Stomach (tissue), 9 donors: ENCODE results near the gene CDH16. TPM values are rescaled to one million over a fixed set of nuclear protein-coding genes. Genes with fewer than 3 reads are reported as not detected.

ENCODE experiments used
- DNase-seq, 2 donors: peaks; one replicate each; pipeline versions ENCODE4 v3.0.0 to v3.0.0-alpha.2; 2013 to 2019
- H3K27ac ChIP-seq, 5 donors: fragments of 200-600 bp in 4 of 5; sonication (generic) in 4 of 5; one replicate each; pipeline ENCODE4 v1.5.1; 2013 to 2019; ENCODE audit warnings: mild to moderate bottlenecking in 1 of 5, moderate library complexity in 1 of 5
- H3K27me3 ChIP-seq, 3 donors: fragments of 200-600 bp; sonication (generic); one replicate each; pipeline ENCODE4 v1.5.1; 2017 to 2019; ENCODE audit warnings: mixed run types in 1 of 3
- H3K36me3 ChIP-seq, 4 donors: fragments of 200-600 bp; sonication (generic); 1 replicate in 3 of 4; 2 replicates in 1 of 4; pipeline ENCODE4 v1.5.1; 2016 to 2019
- H3K4me1 ChIP-seq, 4 donors: fragments of 200-600 bp; sonication (generic); one replicate each; pipeline ENCODE4 v1.5.1; 2016 to 2019
- H3K4me3 ChIP-seq, 4 donors: fragments of 200-600 bp; sonication (generic) in 3 of 4; one replicate each; pipeline ENCODE4 v1.5.1; 2016 to 2019; ENCODE audit warnings: mild to moderate bottlenecking in 1 of 4
- H3K9me3 ChIP-seq, 4 donors: fragments of 200-600 bp; sonication (generic); one replicate each; pipeline ENCODE4 v1.5.1; 2016 to 2019
- EP300 ChIP-seq: sonication (generic); formaldehyde crosslinking; IDR thresholded peaks from one replicate; pipeline ENCODE4 v1.6.1; 2017; ENCODE audit warnings: antibody characterized with exemption
- POLR2A ChIP-seq, 4 donors: fragments of 450-650 bp; IDR thresholded peaks; one replicate each; pipeline ENCODE4 v1.6.1; 2016; ENCODE audit warnings: antibody characterized with exemption in 4 of 4, control low read depth in 2 of 4, mild to moderate bottlenecking in 1 of 4, moderate library complexity in 1 of 4
- POLR2AphosphoS5 ChIP-seq, 3 donors: sonication (generic); formaldehyde crosslinking; IDR thresholded peaks; one replicate each; pipeline ENCODE4 v1.6.1; 2016; ENCODE audit warnings: antibody characterized with exemption in 3 of 3
- WGBS, 5 donors: extraction: QIAGEN DNeasy Blood & Tissue Kit in 3 of 5; methylation state at CpG; one replicate each; pipeline versions ENCODE4 v1.1.5 to v1.1.7; 2013 to 2018; 5-methylcytosine and 5-hydroxymethylcytosine counted together
- intact Hi-C: fragments of 100-400 bp; cut with DNase I; formaldehyde crosslinking; loops from one replicate; pipeline ENCODE4 v1.15.1; 2023; ENCODE audit warnings: low total_unique reads
- polyA plus RNA-seq, 3 donors: library from polyadenylated mRNA; stranded (reverse); fragments of 200-250 nt; gene quantifications; one replicate each; pipeline ENCODE4 v1.2.3, GENCODE V29; 2013
- total RNA-seq, 5 donors: library from RNA; depleted of rRNA; stranded (reverse); fragments of >200 nt; gene quantifications; one replicate each; pipeline versions ENCODE4 v1.1.0 to v1.2.3, GENCODE V29; 2014 to 2016
- TF ChIP-seq, protein P1 (sequence below), 7 experiments: fragments of 450-650 bp in 4 of 7; fragments of 200-600 bp in 3 of 7; sonication (generic) in 3 of 7; IDR thresholded peaks; one replicate each; pipeline ENCODE4 v1.5.1; 2016 to 2019; ENCODE audit warnings: antibody characterized with exemption in 7 of 7, control low read depth in 2 of 7, mild to moderate bottlenecking in 1 of 7
- donor health status: healthy with polysubstance abuse.
- donor health status: Bipolar disorder and iron deficiency.
- donor health status: healthy.

The CDH16 gene
- total and polyA plus RNA-seq, 8 donors, result 0.14 to 2.3 (median 1.1) TPM; not detected in 5

DNA sequence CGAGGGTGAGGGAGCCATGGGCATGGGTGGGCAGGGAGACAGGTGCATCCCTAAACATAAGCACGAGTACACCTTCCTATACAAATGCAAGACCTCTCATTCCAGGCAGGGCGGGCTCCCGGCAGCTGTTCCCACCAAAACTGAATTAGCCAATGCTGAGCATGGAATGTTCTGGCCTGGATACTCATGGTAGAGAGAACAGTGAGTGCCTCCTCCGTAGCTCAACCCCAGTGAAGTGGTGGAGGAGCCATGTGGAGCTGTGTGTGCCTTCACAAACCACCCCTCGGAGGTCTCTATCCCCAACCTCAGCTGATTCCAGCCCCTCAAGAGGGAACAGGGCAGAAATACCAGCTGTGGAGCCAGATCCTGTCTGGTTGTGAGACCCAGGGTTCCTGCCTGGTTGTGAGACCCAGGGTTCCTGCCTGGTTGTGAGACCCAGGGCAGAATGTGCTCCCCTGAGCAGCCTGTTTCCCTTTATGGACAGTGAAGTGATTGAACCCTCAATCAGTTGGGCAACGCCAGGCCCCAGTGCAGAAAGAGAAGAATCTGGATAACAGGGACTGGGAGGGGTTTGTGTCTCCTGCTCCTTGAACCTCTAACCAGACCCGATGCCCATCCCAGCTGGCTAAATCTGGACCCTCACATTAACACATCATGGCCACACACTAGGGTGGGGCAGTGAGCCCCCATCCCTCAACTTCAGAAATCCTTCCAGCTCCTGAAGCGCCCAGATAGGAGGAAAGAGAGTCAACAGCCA is 2.4 kb upstream of the CDH16 start:
- no peak for DNase-seq
- Histone ChIP-seq H3K4me1 (peaks cover 13 to 70% (median 43%) of the 10 kb centered on the region in 4 donors), H3K4me3 (no peak overlapping the region), H3K27me3 (peaks cover 0 to 49% (median 24%) of the 10 kb centered on the region in 3 donors), H3K9me3 (no peaks in the 10 kb centered on the region), H3K27ac (peak overlapping the region in 2 of 5 donors; percentile 2 to 51), H3K36me3 (peaks cover 0 to 8% (median 0%) of the 10 kb centered on the region in 4 donors)
- TF ChIP-seq POLR2AphosphoS5 (IDR thresholded peaks at IDR 0.05) (no peak), POLR2A (IDR thresholded peaks at IDR 0.05) (no peak), EP300 (no peak)
- TF ChIP-seq, protein P1, sequence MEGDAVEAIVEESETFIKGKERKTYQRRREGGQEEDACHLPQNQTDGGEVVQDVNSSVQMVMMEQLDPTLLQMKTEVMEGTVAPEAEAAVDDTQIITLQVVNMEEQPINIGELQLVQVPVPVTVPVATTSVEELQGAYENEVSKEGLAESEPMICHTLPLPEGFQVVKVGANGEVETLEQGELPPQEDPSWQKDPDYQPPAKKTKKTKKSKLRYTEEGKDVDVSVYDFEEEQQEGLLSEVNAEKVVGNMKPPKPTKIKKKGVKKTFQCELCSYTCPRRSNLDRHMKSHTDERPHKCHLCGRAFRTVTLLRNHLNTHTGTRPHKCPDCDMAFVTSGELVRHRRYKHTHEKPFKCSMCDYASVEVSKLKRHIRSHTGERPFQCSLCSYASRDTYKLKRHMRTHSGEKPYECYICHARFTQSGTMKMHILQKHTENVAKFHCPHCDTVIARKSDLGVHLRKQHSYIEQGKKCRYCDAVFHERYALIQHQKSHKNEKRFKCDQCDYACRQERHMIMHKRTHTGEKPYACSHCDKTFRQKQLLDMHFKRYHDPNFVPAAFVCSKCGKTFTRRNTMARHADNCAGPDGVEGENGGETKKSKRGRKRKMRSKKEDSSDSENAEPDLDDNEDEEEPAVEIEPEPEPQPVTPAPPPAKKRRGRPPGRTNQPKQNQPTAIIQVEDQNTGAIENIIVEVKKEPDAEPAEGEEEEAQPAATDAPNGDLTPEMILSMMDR (IDR thresholded peaks at IDR 0.05), result no peak
- 59 to 77% (median 77%) methylated on average over 8 to 9 of the region's 9 CpGs for WGBS, 5 donors
- intact Hi-C loops, result no loop called here

DNA sequence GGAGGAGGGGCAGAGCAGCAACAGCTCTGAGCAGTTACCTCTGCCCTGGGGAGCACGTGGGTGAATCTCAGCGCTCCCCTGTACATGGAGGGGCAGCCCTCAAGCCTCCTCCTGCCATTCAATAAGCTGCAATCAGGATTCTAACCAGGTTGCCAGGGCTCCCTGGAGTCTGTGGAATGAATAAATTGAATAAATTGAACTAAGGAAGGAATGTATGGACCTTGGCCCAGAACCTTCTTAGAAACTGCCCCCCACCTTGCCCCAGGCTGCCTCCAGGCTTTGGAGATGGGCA is 1.6 kb upstream of the CDH16 start:
- 42 to 83% (median 67%) methylated on average over 2 of the region's 2 CpGs for WGBS, 5 donors
- intact Hi-C loops, result no loop called here
- Histone ChIP-seq H3K9me3 (no peaks in the 10 kb centered on the region), H3K4me1 (peaks cover 6 to 61% (median 34%) of the 10 kb centered on the region in 4 donors), H3K27me3 (peaks cover 0 to 41% (median 16%) of the 10 kb centered on the region in 3 donors), H3K4me3 (no peak overlapping the region), H3K36me3 (peaks cover 0 to 8% (median 0%) of the 10 kb centered on the region in 4 donors), H3K27ac (no peak overlapping the region)
- no peak for TF ChIP-seq EP300
- no peak for TF ChIP-seq POLR2AphosphoS5 (IDR thresholded peaks at IDR 0.05)
- TF ChIP-seq, protein P1 (IDR thresholded peaks at IDR 0.05), result no peak
- no peak for TF ChIP-seq POLR2A (IDR thresholded peaks at IDR 0.05)
- no peak for DNase-seq

DNA sequence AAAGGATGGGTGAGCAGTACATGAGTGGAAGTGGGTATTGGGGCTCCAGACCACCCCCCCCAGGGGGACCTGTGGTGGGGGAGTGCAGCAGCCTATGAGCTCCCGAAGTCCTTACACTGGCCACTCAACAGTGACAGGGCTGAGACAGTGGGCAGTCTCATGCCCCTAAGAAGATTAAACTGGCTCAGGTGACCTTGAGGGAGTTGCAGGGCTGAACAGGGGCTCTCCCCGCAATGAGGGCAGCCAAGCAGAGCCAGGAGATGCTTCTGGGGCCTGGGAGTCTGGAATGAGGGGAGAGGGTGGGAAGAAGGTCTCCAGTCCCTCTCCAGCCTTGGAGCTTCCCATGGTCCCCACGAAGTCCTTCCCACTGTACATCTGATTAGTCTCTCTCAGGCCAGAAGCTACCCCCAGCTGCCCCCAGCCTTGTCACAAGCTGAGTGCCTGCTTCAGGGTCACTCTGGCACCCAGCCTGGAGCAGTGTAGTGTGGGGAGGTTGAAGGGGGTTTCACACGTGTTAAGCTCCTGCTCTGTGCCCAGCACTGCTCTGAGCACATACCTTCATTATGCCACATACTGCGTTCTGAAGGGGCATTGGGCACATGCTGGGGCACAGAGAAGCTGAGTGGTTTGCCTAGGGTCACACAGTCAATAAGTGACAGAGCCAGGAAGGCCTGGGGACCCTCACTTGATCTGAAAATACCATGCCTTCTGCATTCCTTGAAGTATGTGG is 1.0 kb upstream of the CDH16 start:
- Histone ChIP-seq H3K9me3 (no peaks in the 10 kb centered on the region), H3K4me3 (no peak overlapping the region), H3K36me3 (peaks cover 0 to 8% (median 0%) of the 10 kb centered on the region in 4 donors), H3K27ac (no peak overlapping the region), H3K4me1 (peaks cover 1 to 56% (median 29%) of the 10 kb centered on the region in 4 donors), H3K27me3 (peaks cover 0 to 35% (median 11%) of the 10 kb centered on the region in 3 donors)
- TF ChIP-seq POLR2A (IDR thresholded peaks at IDR 0.05), result no peak
- TF ChIP-seq, protein P1 (IDR thresholded peaks at IDR 0.05), result no peak
- no peak for TF ChIP-seq EP300
- DNase-seq, result no peak
- WGBS, 5 donors, result 69 to 83% (median 77%) methylated on average over 3 to 5 of the region's 5 CpGs
- intact Hi-C loops, result no loop called here

DNA sequence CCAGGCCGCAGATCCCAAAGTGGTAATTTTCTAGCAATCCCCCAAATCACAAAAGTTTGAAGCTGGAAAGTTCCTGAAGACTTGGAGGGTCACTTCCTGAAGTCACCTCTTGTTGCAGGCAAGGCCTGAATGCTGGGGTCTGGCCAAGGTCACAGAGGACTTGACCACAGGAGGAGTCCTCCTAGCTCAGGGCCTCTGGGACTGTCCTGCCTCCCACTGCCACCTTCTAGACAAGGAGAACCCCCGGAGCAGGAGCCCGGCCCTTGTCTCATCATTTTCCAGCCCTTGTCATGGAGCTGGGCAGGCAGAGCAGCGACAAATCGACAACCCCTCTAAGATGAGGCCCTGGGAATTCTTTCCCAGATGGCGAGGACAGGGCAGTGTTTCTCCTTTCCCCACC is 330 bp downstream of the CDH16 start:
- Histone ChIP-seq H3K9me3 (no peaks in the 10 kb centered on the region), H3K27me3 (peaks cover 0 to 23% (median 0%) of the 10 kb centered on the region in 3 donors), H3K36me3 (peaks cover 0 to 8% (median 0%) of the 10 kb centered on the region in 4 donors), H3K27ac (no peak overlapping the region), H3K4me3 (no peak overlapping the region), H3K4me1 (peaks cover 0 to 44% (median 21%) of the 10 kb centered on the region in 4 donors)
- TF ChIP-seq POLR2AphosphoS5 (IDR thresholded peaks at IDR 0.05) (no peak), EP300 (no peak), POLR2A (IDR thresholded peaks at IDR 0.05) (no peak)
- TF ChIP-seq, protein P1 (IDR thresholded peaks at IDR 0.05), result no peak
- WGBS, 5 donors, result 82 to 93% (median 86%) methylated on average over 6 of the region's 6 CpGs
- DNase-seq, result no peak
- intact Hi-C loops, result no loop called here
